ENCODE measurements around the gene YTHDF1. TPM values are rescaled to one million over a fixed set of nuclear protein-coding genes. Genes with fewer than 3 reads are reported as not detected.

Gene YTHDF1
- total RNA-seq, 2 experiments from 2014 or later: 32.8 to 32.9 TPM

GRCh38 chr20:63169681-63170080 is 46.2 kb downstream of the YTHDF1 start:
- CTCF ChIA-PET: no interaction called here
- Mint-ChIP-seq H3K4me3 (no peak overlapping the region), H3K36me3 (no peaks in the 10 kb centered on the region), H3K27ac (no peak overlapping the region), H3K27me3 (peaks cover 18% of the 10 kb centered on the region), H3K4me1 (ENCODE audit: low read depth) (no peaks in the 10 kb centered on the region), H3K9me3 (no peaks in the 10 kb centered on the region)
- DNase-seq: no peak
- POLR2A ChIA-PET: no interaction called here
- intact Hi-C loops (cut with micrococcal nuclease): no loop called here

GRCh38 chr20:63168861-63169260 is 47.1 kb downstream of the YTHDF1 start:
- peaks cover 15% of the 10 kb centered on the region for H3K27me3 Mint-ChIP-seq
- DNase-seq: no peak
- H3K27ac Mint-ChIP-seq: no peak overlapping the region
- ChIA-PET POLR2A (no interaction called here), CTCF (no interaction called here)
- H3K36me3 Mint-ChIP-seq: no peaks in the 10 kb centered on the region
- H3K4me1 Mint-ChIP-seq (ENCODE audit: low read depth): no peaks in the 10 kb centered on the region
- H3K4me3 Mint-ChIP-seq: no peak overlapping the region
- no peaks in the 10 kb centered on the region for H3K9me3 Mint-ChIP-seq
- intact Hi-C loops (cut with micrococcal nuclease): no loop called here

GRCh38 chr20:63167918-63168520 is 47.9 kb downstream of the YTHDF1 start:
- Mint-ChIP-seq H3K9me3 (no peaks in the 10 kb centered on the region), H3K4me1 (ENCODE audit: low read depth) (no peaks in the 10 kb centered on the region), H3K27ac (no peak overlapping the region), H3K36me3 (no peaks in the 10 kb centered on the region), H3K4me3 (no peak overlapping the region), H3K27me3 (peaks cover 19% of the 10 kb centered on the region)
- POLR2A ChIA-PET: no interaction called here
- CTCF ChIA-PET: no interaction called here
- no peak for DNase-seq
- intact Hi-C loops (cut with micrococcal nuclease): no loop called here

- Mint-ChIP-seq H3K9me3 (no peaks in the 10 kb centered on the region), H3K4me3 (no peak overlapping the region), H3K4me1 (ENCODE audit: low read depth) (no peaks in the 10 kb centered on the region), H3K36me3 (no peaks in the 10 kb centered on the region), H3K27ac (no peak overlapping the region), H3K27me3 (peaks cover 17% of the 10 kb centered on the region)
- no peak for DNase-seq
- ChIA-PET CTCF (no interaction called here), POLR2A (no interaction called here)
- intact Hi-C loops (cut with micrococcal nuclease): no loop called here
Measured at GRCh38 chr20:63167026-63167917, 48.7 kb downstream of the YTHDF1 start.

- no peaks in the 10 kb centered on the region for H3K9me3 Mint-ChIP-seq
- H3K27me3 Mint-ChIP-seq: peaks cover 12% of the 10 kb centered on the region
- no peak overlapping the region for H3K4me3 Mint-ChIP-seq
- H3K36me3 Mint-ChIP-seq: no peaks in the 10 kb centered on the region
- DNase-seq: no peak
- no peak overlapping the region for H3K27ac Mint-ChIP-seq
- H3K4me1 Mint-ChIP-seq (ENCODE audit: low read depth): no peaks in the 10 kb centered on the region
- CTCF ChIA-PET: interaction anchor here (0.5 kb wide), 1 partner anchor 211 kb away, joined by 3 read pairs; no protein-coding TSS in a partner anchor
- intact Hi-C loops (cut with micrococcal nuclease): no loop called here
- POLR2A ChIA-PET: no interaction called here
Measured at GRCh38 chr20:63166193-63167020, 49.5 kb downstream of the YTHDF1 start.

GRCh38 chr20:63165356-63166192 is 50.4 kb downstream of the YTHDF1 start:
- no peaks in the 10 kb centered on the region for H3K36me3 Mint-ChIP-seq
- no peaks in the 10 kb centered on the region for H3K9me3 Mint-ChIP-seq
- H3K27me3 Mint-ChIP-seq: peaks cover 12% of the 10 kb centered on the region
- intact Hi-C loops (cut with micrococcal nuclease): no loop called here
- no peaks in the 10 kb centered on the region for H3K4me1 Mint-ChIP-seq (ENCODE audit: low read depth)
- no peak for DNase-seq
- no peak overlapping the region for H3K4me3 Mint-ChIP-seq
- ChIA-PET POLR2A (no interaction called here), CTCF (interaction anchor here (0.5 kb wide), 1 partner anchor 212 kb away, joined by 3 read pairs; no protein-coding TSS in a partner anchor)
- no peak overlapping the region for H3K27ac Mint-ChIP-seq

- no peak for DNase-seq
- Mint-ChIP-seq H3K9me3 (no peaks in the 10 kb centered on the region), H3K4me1 (ENCODE audit: low read depth) (no peaks in the 10 kb centered on the region), H3K36me3 (no peaks in the 10 kb centered on the region), H3K27me3 (peaks cover 7% of the 10 kb centered on the region), H3K4me3 (no peak overlapping the region), H3K27ac (no peak overlapping the region)
- ChIA-PET POLR2A (no interaction called here), CTCF (no interaction called here)
- intact Hi-C loops (cut with micrococcal nuclease): no loop called here
Measured at GRCh38 chr20:63164484-63165355, 51.2 kb downstream of the YTHDF1 start.

- Mint-ChIP-seq H3K36me3 (no peaks in the 10 kb centered on the region), H3K27me3 (peaks cover 10% of the 10 kb centered on the region), H3K9me3 (no peaks in the 10 kb centered on the region), H3K4me1 (ENCODE audit: low read depth) (no peaks in the 10 kb centered on the region), H3K4me3 (no peak overlapping the region), H3K27ac (no peak overlapping the region)
- intact Hi-C loops (cut with micrococcal nuclease): no loop called here
- CTCF ChIA-PET: no interaction called here
- DNase-seq: no peak
- POLR2A ChIA-PET: no interaction called here
Measured at GRCh38 chr20:63163596-63164483, 52.1 kb downstream of the YTHDF1 start.

GRCh38 chr20:63163171-63163570 is 52.8 kb downstream of the YTHDF1 start:
- no peaks in the 10 kb centered on the region for H3K4me1 Mint-ChIP-seq (ENCODE audit: low read depth)
- H3K4me3 Mint-ChIP-seq: no peak overlapping the region
- no peaks in the 10 kb centered on the region for H3K9me3 Mint-ChIP-seq
- H3K27me3 Mint-ChIP-seq: peaks cover 10% of the 10 kb centered on the region
- H3K27ac Mint-ChIP-seq: no peak overlapping the region
- H3K36me3 Mint-ChIP-seq: no peaks in the 10 kb centered on the region
- no peak for DNase-seq
- intact Hi-C loops (cut with micrococcal nuclease): no loop called here
- POLR2A ChIA-PET: no interaction called here
- CTCF ChIA-PET: no interaction called here

GRCh38 chr20:63162206-63162795 is 53.6 kb downstream of the YTHDF1 start:
- Mint-ChIP-seq H3K4me3 (no peak overlapping the region), H3K4me1 (ENCODE audit: low read depth) (no peaks in the 10 kb centered on the region), H3K27me3 (peaks cover 10% of the 10 kb centered on the region), H3K9me3 (no peaks in the 10 kb centered on the region), H3K36me3 (no peaks in the 10 kb centered on the region), H3K27ac (no peak overlapping the region)
- POLR2A ChIA-PET: no interaction called here
- intact Hi-C loops (cut with micrococcal nuclease): no loop called here
- no peak for DNase-seq
- CTCF ChIA-PET: no interaction called here

All from activated CD4-positive, alpha-beta memory T cell treated with anti-CD3 and anti-CD28 coated beads for 36 hours (primary cell).